Karpas-422 (cell line): ENCODE results near the gene KRT14. TPM values are rescaled to one million over a fixed set of nuclear protein-coding genes. Genes with fewer than 3 reads are reported as not detected.

Source experiments
- DNase-seq: peaks from one replicate; pipeline ENCODE4 v3.0.0-alpha.2; 2015
- H2AFZ ChIP-seq: fragments of 200-600 bp; sonication (generic); 2 replicates; pipeline ENCODE4 v1.6.1; 2014; ENCODE audit warnings: antibody characterized with exemption, low read length, mixed read lengths
- H3K27ac ChIP-seq: fragments of 200-600 bp; sonication (generic); 2 replicates; pipeline ENCODE4 v1.5.1; 2014; ENCODE audit warnings: mild to moderate bottlenecking, low read length, moderate library complexity
- H3K27me3 ChIP-seq: fragments of 200-600 bp; sonication (generic); 2 replicates; pipeline ENCODE4 v1.6.1; 2014; ENCODE audit warnings: low read length, mixed read lengths
- H3K36me3 ChIP-seq: fragments of 200-600 bp; sonication (generic); 2 replicates; pipeline ENCODE4 v1.6.1; 2014; ENCODE audit warnings: low read length, mixed read lengths; ENCODE audit not compliant: insufficient read depth
- H3K4me1 ChIP-seq: fragments of 200-600 bp; sonication (generic); 2 replicates; pipeline ENCODE4 v1.6.1; 2014; ENCODE audit warnings: mild to moderate bottlenecking, low read length, mixed read lengths
- H3K4me2 ChIP-seq: fragments of 200-600 bp; sonication (generic); 2 replicates; pipeline ENCODE4 v1.6.1; 2014; ENCODE audit warnings: low read length, low read depth, mild to moderate bottlenecking; ENCODE audit not compliant: poor library complexity, severe bottlenecking
- H3K4me3 ChIP-seq: fragments of 200-600 bp; sonication (generic); 2 replicates; pipeline ENCODE4 v1.5.1; 2014; ENCODE audit warnings: mild to moderate bottlenecking, antibody characterized with exemption, low read length, mixed read lengths
- H3K79me2 ChIP-seq: fragments of 200-600 bp; sonication (generic); 2 replicates; pipeline ENCODE4 v1.6.1; 2014; ENCODE audit warnings: mild to moderate bottlenecking, low read length, mixed read lengths
- H3K9ac ChIP-seq: fragments of 200-600 bp; sonication (generic); 2 replicates; pipeline ENCODE4 v1.6.0; 2014; ENCODE audit warnings: low read length
- H3K9me2 ChIP-seq: fragments of 200-600 bp; sonication (generic), shearing (Covaris generic); replicated peaks from 2 replicates; pipeline ENCODE4 v1.6.0; 2014; ENCODE audit warnings: mild to moderate bottlenecking, low read length, moderate library complexity; ENCODE audit not compliant: insufficient read depth
- H3K9me3 ChIP-seq: fragments of 300-700, 200-600 bp; sonication (generic); 2 replicates; pipeline ENCODE4 v1.6.1; 2014; ENCODE audit warnings: low read length, mixed read lengths
- H4K20me1 ChIP-seq: fragments of 200-600 bp; sonication (generic); 2 replicates; pipeline ENCODE4 v1.6.1; 2014; ENCODE audit warnings: mild to moderate bottlenecking, antibody characterized with exemption, low read length, low read depth; ENCODE audit not compliant: insufficient read depth
- total RNA-seq: library from RNA; depleted of rRNA; stranded (reverse); fragments of >200 nt; shearing (Covaris generic); gene quantifications from 2 replicates; pipeline ENCODE4 v1.2.3, GENCODE V29; 2014; ENCODE audit warnings: low replicate concordance

KRT14 gene
- total RNA-seq, 1 experiment from 2014 or later = not detected

DNA sequence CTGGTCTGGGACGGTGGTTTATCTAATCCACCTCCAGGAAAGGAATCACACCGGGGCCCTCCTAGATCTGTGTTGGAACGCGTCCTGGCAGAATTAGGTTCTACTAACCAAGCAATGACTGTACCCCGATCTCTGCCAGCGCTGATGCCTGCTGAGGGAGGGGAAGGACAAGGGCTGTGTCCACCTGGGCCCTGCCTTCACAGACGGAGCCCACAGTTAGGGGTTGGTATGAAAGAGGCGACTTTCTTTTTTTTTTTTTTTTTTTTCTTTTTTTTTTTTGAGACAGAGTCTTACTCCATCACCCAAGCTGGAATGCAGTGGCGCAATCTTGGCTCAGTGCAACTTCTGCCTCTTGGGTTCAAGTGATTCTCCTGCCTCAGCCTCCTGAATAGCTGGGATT is 48.7 kb downstream of the KRT14 start:
- DNase-seq = no peak
- H2AFZ ChIP-seq = no peak overlapping the region
- no peaks in the 10 kb centered on the region for H4K20me1 ChIP-seq
- no peaks in the 10 kb centered on the region for H3K9me2 ChIP-seq
- no peaks in the 10 kb centered on the region for H3K27me3 ChIP-seq
- H3K4me1 ChIP-seq = peaks cover 9% of the 10 kb centered on the region
- no peak overlapping the region for H3K27ac ChIP-seq
- H3K4me2 ChIP-seq = no peak overlapping the region
- H3K36me3 ChIP-seq = no peaks in the 10 kb centered on the region
- no peaks in the 10 kb centered on the region for H3K9me3 ChIP-seq
- no peak overlapping the region for H3K9ac ChIP-seq
- H3K4me3 ChIP-seq = no peak overlapping the region
- no peaks in the 10 kb centered on the region for H3K79me2 ChIP-seq

DNA sequence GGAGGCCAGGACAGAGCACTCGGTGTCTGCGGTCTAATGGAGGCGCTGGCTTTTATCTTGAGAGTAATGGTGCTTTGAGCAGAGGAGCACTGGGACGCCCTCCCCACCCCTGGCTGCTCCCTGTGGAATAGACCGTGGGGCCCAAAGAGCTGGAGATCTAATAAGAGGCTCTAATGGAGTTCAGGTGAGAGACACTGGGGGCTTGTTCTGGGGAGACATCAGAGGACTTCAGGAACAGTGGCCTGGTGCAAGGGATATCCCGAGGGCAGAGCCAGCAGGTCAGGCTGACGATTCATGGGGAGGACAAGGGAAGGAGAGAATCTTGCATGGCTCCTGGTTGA is 49.1 kb downstream of the KRT14 start:
- no peak overlapping the region for H3K4me3 ChIP-seq
- DNase-seq = no peak

GRCh38 chr17:41536741-41537613 is 49.7 kb downstream of the KRT14 start:
- Histone ChIP-seq H3K4me3 (no peak overlapping the region), H3K27ac (no peak overlapping the region), H4K20me1 (no peaks in the 10 kb centered on the region), H3K4me1 (no peaks in the 10 kb centered on the region), H3K27me3 (no peaks in the 10 kb centered on the region), H3K9ac (no peak overlapping the region), H3K9me2 (no peaks in the 10 kb centered on the region), H3K36me3 (no peaks in the 10 kb centered on the region), H3K79me2 (no peaks in the 10 kb centered on the region), H2AFZ (no peak overlapping the region), H3K9me3 (no peaks in the 10 kb centered on the region), H3K4me2 (no peak overlapping the region)
- DNase-seq = no peak

More for the DNA sequence above, 49.1 kb downstream of the KRT14 start:
- no peak overlapping the region for H2AFZ ChIP-seq
- H3K4me1 ChIP-seq = peaks cover 5% of the 10 kb centered on the region
- no peaks in the 10 kb centered on the region for H4K20me1 ChIP-seq
- no peaks in the 10 kb centered on the region for H3K36me3 ChIP-seq
- H3K79me2 ChIP-seq = no peaks in the 10 kb centered on the region
- no peaks in the 10 kb centered on the region for H3K27me3 ChIP-seq
- no peak overlapping the region for H3K4me2 ChIP-seq
- no peak overlapping the region for H3K27ac ChIP-seq
- no peaks in the 10 kb centered on the region for H3K9me3 ChIP-seq
- H3K9ac ChIP-seq = no peak overlapping the region
- H3K9me2 ChIP-seq = no peaks in the 10 kb centered on the region

GRCh38 chr17:41535764-41536481 is 50.8 kb downstream of the KRT14 start:
- no peak for DNase-seq
- Histone ChIP-seq H2AFZ (no peak overlapping the region), H3K27me3 (no peaks in the 10 kb centered on the region), H3K36me3 (no peaks in the 10 kb centered on the region), H3K9me2 (no peaks in the 10 kb centered on the region), H3K4me2 (no peak overlapping the region), H3K4me1 (no peaks in the 10 kb centered on the region), H4K20me1 (no peaks in the 10 kb centered on the region), H3K27ac (no peak overlapping the region), H3K79me2 (no peaks in the 10 kb centered on the region), H3K9ac (no peak overlapping the region), H3K9me3 (no peaks in the 10 kb centered on the region), H3K4me3 (no peak overlapping the region)

GRCh38 chr17:41534899-41535546 is 51.7 kb downstream of the KRT14 start:
- H3K4me1 ChIP-seq = no peaks in the 10 kb centered on the region
- no peak overlapping the region for H2AFZ ChIP-seq
- no peak overlapping the region for H3K4me3 ChIP-seq
- no peak for DNase-seq
- H3K79me2 ChIP-seq = no peaks in the 10 kb centered on the region
- no peaks in the 10 kb centered on the region for H3K36me3 ChIP-seq
- H3K4me2 ChIP-seq = no peak overlapping the region
- H3K9me3 ChIP-seq = no peaks in the 10 kb centered on the region
- no peaks in the 10 kb centered on the region for H3K27me3 ChIP-seq
- no peaks in the 10 kb centered on the region for H3K9me2 ChIP-seq
- no peak overlapping the region for H3K9ac ChIP-seq
- no peak overlapping the region for H3K27ac ChIP-seq
- H4K20me1 ChIP-seq = no peaks in the 10 kb centered on the region

GRCh38 chr17:41533613-41534012 is 53.1 kb downstream of the KRT14 start:
- Histone ChIP-seq H3K4me2 (no peak overlapping the region), H3K27ac (no peak overlapping the region), H3K9me3 (no peaks in the 10 kb centered on the region), H3K9ac (no peak overlapping the region), H3K36me3 (no peaks in the 10 kb centered on the region), H3K4me1 (no peaks in the 10 kb centered on the region), H3K9me2 (no peaks in the 10 kb centered on the region), H3K27me3 (no peaks in the 10 kb centered on the region), H3K4me3 (no peak overlapping the region), H3K79me2 (no peaks in the 10 kb centered on the region), H2AFZ (no peak overlapping the region), H4K20me1 (no peaks in the 10 kb centered on the region)
- no peak for DNase-seq

DNA sequence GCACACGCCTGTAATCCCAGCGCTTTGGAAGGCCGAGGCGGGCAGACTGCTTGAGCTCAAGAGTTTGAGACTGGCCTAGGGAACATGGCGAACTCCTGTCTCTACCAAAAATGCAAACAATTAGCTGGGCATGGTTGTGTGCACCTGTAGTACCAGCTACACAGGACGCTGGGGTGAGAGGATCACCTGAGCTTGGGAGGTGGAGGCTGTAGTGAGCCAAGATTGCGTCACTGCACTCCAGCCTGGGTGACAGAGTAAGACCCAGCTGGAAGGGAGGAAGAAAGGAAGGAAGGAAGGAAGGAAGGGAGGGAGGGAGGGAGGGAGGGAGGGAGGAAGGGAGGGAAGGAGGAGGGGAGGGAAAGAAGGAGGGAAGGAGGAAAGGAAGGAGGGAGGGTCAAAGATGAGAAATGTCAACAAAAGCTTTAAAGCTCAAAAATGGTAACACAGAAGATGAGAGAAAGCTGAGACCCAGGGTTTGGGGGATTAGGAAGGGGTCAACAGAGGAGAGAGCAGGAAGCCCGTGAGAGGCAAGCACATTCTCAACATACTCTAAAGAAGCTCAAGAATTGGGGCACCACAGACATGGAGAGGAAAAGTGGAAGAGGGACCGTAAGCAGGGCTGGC is 53.6 kb downstream of the KRT14 start:
- H3K79me2 ChIP-seq = no peaks in the 10 kb centered on the region
- no peak overlapping the region for H3K4me2 ChIP-seq
- no peaks in the 10 kb centered on the region for H3K9me3 ChIP-seq
- no peak overlapping the region for H3K27ac ChIP-seq
- no peak for DNase-seq
- no peaks in the 10 kb centered on the region for H4K20me1 ChIP-seq
- H2AFZ ChIP-seq = no peak overlapping the region
- H3K9ac ChIP-seq = no peak overlapping the region
- no peak overlapping the region for H3K4me3 ChIP-seq
- no peaks in the 10 kb centered on the region for H3K9me2 ChIP-seq
- no peaks in the 10 kb centered on the region for H3K27me3 ChIP-seq
- no peaks in the 10 kb centered on the region for H3K36me3 ChIP-seq
- no peaks in the 10 kb centered on the region for H3K4me1 ChIP-seq
